Hematopoietic multipotent progenitor cell treated with erythropoietin and hydrocortisone succinate and interleukin-3 and kit ligand, for 8 days (in vitro differentiated cells): ENCODE data around the gene SCML1.

ENCODE experiments used
- DNase-seq: peaks from one replicate; pipeline ENCODE4 v3.0.0-alpha.2; 2015

The SCML1 gene

DNA sequence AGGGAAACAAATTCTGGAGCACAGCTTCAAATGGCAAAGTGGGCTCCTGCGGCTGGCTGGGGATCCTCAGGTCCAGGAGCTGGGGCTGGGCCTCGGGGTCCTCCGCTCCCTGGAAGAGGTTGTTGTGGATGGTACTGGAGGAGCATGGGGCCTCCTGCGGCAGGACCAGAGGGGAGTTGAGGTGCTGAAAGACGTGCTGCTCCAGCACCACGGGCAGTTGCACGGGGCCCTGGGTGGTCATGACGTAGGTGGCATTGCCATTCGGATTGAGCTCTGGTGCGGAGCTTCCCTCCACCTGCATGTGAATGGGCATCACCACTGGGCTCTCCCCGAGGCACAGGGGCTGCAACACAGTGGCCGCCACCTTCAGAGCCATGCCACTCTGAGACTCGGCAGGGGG, 64.1 kb downstream of the SCML1 start:
- no peak for DNase-seq

GRCh38 chrX:17802756-17803155, 65.5 kb downstream of the SCML1 start:
- no peak for DNase-seq

DNA sequence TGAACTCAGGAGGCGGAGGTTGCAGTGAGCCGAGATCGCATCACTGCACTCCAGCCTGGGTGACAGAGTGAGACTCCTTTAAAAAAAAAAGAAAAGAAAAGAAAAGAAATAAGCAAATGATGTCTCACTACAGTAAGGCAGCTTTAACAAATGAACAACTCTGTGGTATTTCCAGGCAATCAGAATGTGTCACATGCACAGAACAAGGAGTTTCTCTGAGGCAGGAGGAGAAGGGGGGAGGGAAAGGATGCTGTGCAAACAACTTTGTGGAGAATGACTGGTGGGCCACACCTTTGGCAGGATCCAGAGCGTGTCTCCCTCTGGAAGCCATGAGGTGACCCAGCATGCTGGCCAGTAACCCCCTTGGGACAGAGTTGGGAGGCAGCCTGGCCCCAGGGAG, 66.2 kb downstream of the SCML1 start:
- DNase-seq, result no peak
